ENCODE data around the gene SGMS1. TPM values are rescaled to one million over a fixed set of nuclear protein-coding genes. Genes with fewer than 3 reads are reported as not detected.

Gene SGMS1
- total RNA-seq, 1 donor from 2014 or later: 9.2 TPM

- no peak overlapping the region for H3K9ac ChIP-seq
- H3K27ac ChIP-seq: no peak overlapping the region
- H2AFZ ChIP-seq (replicated peaks): no peak overlapping the region
- no peaks in the 10 kb centered on the region for H4K20me1 ChIP-seq (ENCODE audit: low read depth)
- no peaks in the 10 kb centered on the region for H3K36me3 ChIP-seq
- no peak for TF ChIP-seq EZH2 (IDR thresholded peaks at IDR 0.05)
- TF ChIP-seq CTCF (IDR thresholded peaks at IDR 0.05): peak; percentile 32
- TF ChIP-seq EZH2phosphoT487 (IDR thresholded peaks at IDR 0.05): no peak
- no peaks in the 10 kb centered on the region for H3K27me3 ChIP-seq
- Mint-ChIP-seq H3K36me3 (no peaks in the 10 kb centered on the region), H3K4me1 (peaks cover 13% of the 10 kb centered on the region), H3K27me3 (ENCODE audit: insufficient read depth, low read depth) (no peaks in the 10 kb centered on the region), H3K27ac (no peak overlapping the region), H3K9me3 (no peaks in the 10 kb centered on the region), H3K4me3 (no peak overlapping the region)
- H3F3A ChIP-seq (ENCODE audit: low read depth): no peaks in the 10 kb centered on the region
- H3K4me1 ChIP-seq: peaks cover 12% of the 10 kb centered on the region
- no peaks in the 10 kb centered on the region for H3K79me2 ChIP-seq (ENCODE audit: low read depth)
- no peaks in the 10 kb centered on the region for H3K9me3 ChIP-seq (ENCODE audit: low read depth)
- DNase-seq (ENCODE audit: low spot score): peak; percentile 40
- no peak overlapping the region for H3K4me3 ChIP-seq
- no peak overlapping the region for H3K4me2 ChIP-seq
Observed at GRCh38 chr10:50554995-50555568, 68.7 kb downstream of the SGMS1 start.

GRCh38 chr10:50554376-50554994, 69.3 kb downstream of the SGMS1 start:
- Histone ChIP-seq H3K27me3 (no peaks in the 10 kb centered on the region), H3F3A (ENCODE audit: low read depth) (no peaks in the 10 kb centered on the region), H3K4me2 (no peak overlapping the region), H4K20me1 (ENCODE audit: low read depth) (no peaks in the 10 kb centered on the region), H3K27ac (no peak overlapping the region), H2AFZ (replicated peaks) (no peak overlapping the region), H3K4me1 (peaks cover 12% of the 10 kb centered on the region), H3K4me3 (no peak overlapping the region), H3K9me3 (ENCODE audit: low read depth) (no peaks in the 10 kb centered on the region), H3K9ac (no peak overlapping the region), H3K36me3 (no peaks in the 10 kb centered on the region), H3K79me2 (ENCODE audit: low read depth) (no peaks in the 10 kb centered on the region)
- H3K4me3 Mint-ChIP-seq: no peak overlapping the region
- H3K9me3 Mint-ChIP-seq: no peaks in the 10 kb centered on the region
- TF ChIP-seq EZH2 (IDR thresholded peaks at IDR 0.05): no peak
- TF ChIP-seq CTCF (IDR thresholded peaks at IDR 0.05): no peak
- no peak for TF ChIP-seq EZH2phosphoT487 (IDR thresholded peaks at IDR 0.05)
- no peak overlapping the region for H3K27ac Mint-ChIP-seq
- H3K27me3 Mint-ChIP-seq (ENCODE audit: insufficient read depth, low read depth): no peaks in the 10 kb centered on the region
- DNase-seq (ENCODE audit: low spot score): peak; percentile 28
- H3K4me1 Mint-ChIP-seq: peaks cover 13% of the 10 kb centered on the region
- H3K36me3 Mint-ChIP-seq: no peaks in the 10 kb centered on the region

GRCh38 chr10:50552771-50553535, 70.8 kb downstream of the SGMS1 start:
- TF ChIP-seq EZH2phosphoT487 (IDR thresholded peaks at IDR 0.05): no peak
- TF ChIP-seq CTCF (IDR thresholded peaks at IDR 0.05): peak; percentile 31
- Histone ChIP-seq H3K9me3 (ENCODE audit: low read depth) (no peaks in the 10 kb centered on the region), H3K36me3 (no peaks in the 10 kb centered on the region), H3K9ac (no peak overlapping the region), H3K79me2 (ENCODE audit: low read depth) (peaks cover 7% of the 10 kb centered on the region), H3K4me1 (peaks cover 12% of the 10 kb centered on the region), H2AFZ (replicated peaks) (no peak overlapping the region), H3K27me3 (no peaks in the 10 kb centered on the region), H3K4me3 (no peak overlapping the region), H3K4me2 (no peak overlapping the region), H4K20me1 (ENCODE audit: low read depth) (no peaks in the 10 kb centered on the region), H3F3A (ENCODE audit: low read depth) (no peaks in the 10 kb centered on the region), H3K27ac (no peak overlapping the region)
- Mint-ChIP-seq H3K4me3 (no peak overlapping the region), H3K27me3 (ENCODE audit: insufficient read depth, low read depth) (no peaks in the 10 kb centered on the region), H3K36me3 (no peaks in the 10 kb centered on the region), H3K4me1 (peaks cover 13% of the 10 kb centered on the region), H3K9me3 (peaks cover 6% of the 10 kb centered on the region), H3K27ac (no peak overlapping the region)
- DNase-seq (ENCODE audit: low spot score): peak; percentile 25

Data from neural progenitor cell (in vitro differentiated cells).